A673 (cell line): ENCODE measurements around the gene SCGN.

Experiments
- CTCF ChIP-seq: fragments of 300-800, 200-600 bp; sonication (generic); conservative IDR thresholded peaks from 2 replicates; pipeline ENCODE4 v1.5.1; 2017; ENCODE audit warnings: low read depth, mild to moderate bottlenecking, antibody characterized with exemption, low read length, moderate library complexity, mixed read lengths
- EZH2 ChIP-seq: fragments of 200-600 bp; sonication (generic); IDR thresholded peaks from 2 replicates; pipeline ENCODE4 v1.6.1; 2017; ENCODE audit warnings: borderline replicate concordance, low read depth, mild to moderate bottlenecking, mixed read lengths, antibody characterized with exemption, low read length; ENCODE audit not compliant: poor library complexity, severe bottlenecking

DNA sequence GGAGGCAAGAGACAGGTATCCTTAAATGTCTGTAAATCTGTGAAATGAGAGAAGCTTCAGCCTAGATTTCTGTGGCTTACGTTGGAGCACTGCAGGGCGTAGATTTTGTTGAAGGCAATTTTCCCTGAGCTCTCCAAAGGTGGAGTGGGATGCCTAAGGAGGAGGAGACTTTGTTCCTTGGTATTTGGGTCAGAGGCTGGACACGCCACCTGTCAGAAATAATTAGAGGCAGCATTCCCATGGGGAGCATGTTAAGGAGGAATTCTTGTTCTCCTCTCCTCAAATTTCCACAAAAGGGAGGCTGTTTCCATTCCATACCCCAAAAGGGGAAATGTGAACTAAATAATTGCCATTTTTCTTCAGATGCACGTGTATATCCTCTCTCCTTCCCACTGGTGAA lies 11.1 kb upstream of the SCGN start:
- TF ChIP-seq EZH2 (no peak), CTCF (no peak)
